SK-N-SH treated with all-trans-retinoic acid at 6 μM for 48 hours (cell line): ENCODE data around the gene SLC38A2.

Experiments used
- ATAC-seq: fragments of 200-7000 bp; cut with Tn5 transposase; 3 replicates; pipeline ENCODE4 v1.9.1; 2020; ENCODE audit warnings: mild to moderate bottlenecking, moderate library complexity
- BACH2 ChIP-seq: fragments of 250-450 bp; sonication (Bioruptor Pico); IDR thresholded peaks from 2 replicates; pipeline ENCODE4 v1.9.0; 2021; ENCODE audit warnings: mild to moderate bottlenecking, borderline replicate concordance
- CREB5 ChIP-seq: fragments of 250-450 bp; sonication (Bioruptor Pico); IDR thresholded peaks from 2 replicates; pipeline ENCODE4 v1.5.1; 2020; ENCODE audit warnings: low read depth, mild to moderate bottlenecking, moderate library complexity
- CSDC2 ChIP-seq: fragments of 250-450 bp; sonication (Bioruptor Pico); IDR thresholded peaks from 2 replicates; pipeline ENCODE4 v1.5.0; 2020; ENCODE audit warnings: mild to moderate bottlenecking, moderate library complexity
- CSRNP3 ChIP-seq: fragments of 250-450 bp; sonication (Bioruptor Pico); IDR thresholded peaks from 2 replicates; pipeline ENCODE4 v1.5.1; 2021; ENCODE audit warnings: mild to moderate bottlenecking, moderate library complexity
- ESRRG ChIP-seq: fragments of 250-450 bp; sonication (Bioruptor Pico); IDR thresholded peaks from 2 replicates; pipeline ENCODE4 v1.6.1; 2021; ENCODE audit warnings: mild to moderate bottlenecking
- GLIS3 ChIP-seq: fragments of 250-450 bp; sonication (Bioruptor Pico); IDR thresholded peaks from 2 replicates; pipeline ENCODE4 v1.5.0; 2020; ENCODE audit warnings: mild to moderate bottlenecking, moderate library complexity
- OSR1 ChIP-seq: fragments of 250-450 bp; sonication (Bioruptor Pico); IDR thresholded peaks from 2 replicates; pipeline ENCODE4 v1.8.0; 2022; ENCODE audit warnings: moderate library complexity, mild to moderate bottlenecking, inconsistent platforms
- PATZ1 ChIP-seq: fragments of 250-450 bp; sonication (Bioruptor Pico); IDR thresholded peaks from 2 replicates; pipeline ENCODE4 v1.8.0; 2020; ENCODE audit warnings: mild to moderate bottlenecking, moderate library complexity, borderline replicate concordance
- POU6F1 ChIP-seq: fragments of 250-450 bp; sonication (Bioruptor Pico); IDR thresholded peaks from 2 replicates; pipeline ENCODE4 v1.8.0; 2021; ENCODE audit warnings: low read depth, mild to moderate bottlenecking, moderate library complexity, borderline replicate concordance
- PPARA ChIP-seq: fragments of 250-450 bp; sonication (Bioruptor Pico); IDR thresholded peaks from 2 replicates; pipeline ENCODE4 v1.5.0; 2020; ENCODE audit warnings: mild to moderate bottlenecking, borderline replicate concordance
- RARB ChIP-seq: fragments of 250-450 bp; sonication (Bioruptor Pico); IDR thresholded peaks from 2 replicates; pipeline ENCODE4 v1.8.0; 2021; ENCODE audit warnings: mild to moderate bottlenecking, moderate library complexity
- SNAI2 ChIP-seq: fragments of 250-450 bp; sonication (Bioruptor Pico); IDR thresholded peaks from 2 replicates; pipeline ENCODE4 v1.5.0; 2020; ENCODE audit warnings: mild to moderate bottlenecking, moderate library complexity
- TCF4 ChIP-seq: fragments of 250-450 bp; sonication (Bioruptor Pico); IDR thresholded peaks from 2 replicates; pipeline ENCODE4 v1.8.0; 2021; ENCODE audit warnings: mild to moderate bottlenecking, moderate library complexity, borderline replicate concordance
- TSHZ2 ChIP-seq: fragments of 250-450 bp; sonication (Bioruptor Pico); IDR thresholded peaks from 2 replicates; pipeline ENCODE4 v1.5.0; 2020; ENCODE audit warnings: mild to moderate bottlenecking, moderate library complexity
- ZC3H10 ChIP-seq: fragments of 250-450 bp; sonication (Bioruptor Pico); IDR thresholded peaks from 2 replicates; pipeline ENCODE4 v1.5.1; 2021; ENCODE audit warnings: mild to moderate bottlenecking, moderate library complexity
- ZFP30 ChIP-seq: fragments of 450-650 bp; formaldehyde crosslinking; IDR thresholded peaks from 2 replicates; pipeline ENCODE4 v1.5.0; 2022; ENCODE audit warnings: mild to moderate bottlenecking, moderate library complexity
- ZNF565 ChIP-seq: fragments of 450-650 bp; formaldehyde crosslinking; conservative IDR thresholded peaks from 2 replicates; pipeline ENCODE4 v1.5.0; 2020; ENCODE audit warnings: low read depth, mild to moderate bottlenecking, moderate library complexity
- ZNF8 ChIP-seq: fragments of 450-650 bp; formaldehyde crosslinking; IDR thresholded peaks from 2 replicates; pipeline ENCODE4 v1.5.0; 2020; ENCODE audit warnings: mild to moderate bottlenecking, moderate library complexity

Gene SLC38A2

GRCh38 chr12:46380022-46380796, 7.6 kb upstream of the SLC38A2 start:
- ATAC-seq, result no peak

GRCh38 chr12:46379352-46379751, 6.8 kb upstream of the SLC38A2 start:
- no peak for ATAC-seq
- no peak for TF ChIP-seq CREB5 (CRISPR knock-in tag)
- no peak for TF ChIP-seq RARB (CRISPR knock-in tag)
- no peak for TF ChIP-seq POU6F1 (CRISPR knock-in tag)
- no peak for TF ChIP-seq TSHZ2 (CRISPR knock-in tag)
- no peak for TF ChIP-seq CSRNP3
- no peak for TF ChIP-seq ZNF565 (CRISPR knock-in tag)
- no peak for TF ChIP-seq ZNF8 (CRISPR knock-in tag)
- TF ChIP-seq ESRRG (CRISPR knock-in tag), result no peak
- TF ChIP-seq TCF4, result no peak
- no peak for TF ChIP-seq PATZ1 (CRISPR knock-in tag)

More at GRCh38 chr12:46380022-46380796, 7.6 kb upstream of the SLC38A2 start:
- TF ChIP-seq GLIS3 (CRISPR knock-in tag), result no peak
- no peak for TF ChIP-seq BACH2 (CRISPR knock-in tag)
- TF ChIP-seq ZC3H10, result no peak
- TF ChIP-seq PPARA, result no peak
- TF ChIP-seq SNAI2 (CRISPR knock-in tag), result no peak
- no peak for TF ChIP-seq ESRRG (CRISPR knock-in tag)
- TF ChIP-seq POU6F1 (CRISPR knock-in tag), result no peak
- TF ChIP-seq ZFP30 (CRISPR knock-in tag), result no peak
- no peak for TF ChIP-seq RARB (CRISPR knock-in tag)
- no peak for TF ChIP-seq ZNF8 (CRISPR knock-in tag)

GRCh38 chr12:46378530-46378929, 6.0 kb upstream of the SLC38A2 start:
- no peak for ATAC-seq
- TF ChIP-seq ZNF8 (CRISPR knock-in tag) (no peak), OSR1 (CRISPR knock-in tag) (no peak), CSRNP3 (no peak), POU6F1 (CRISPR knock-in tag) (no peak), CSDC2 (CRISPR knock-in tag) (no peak)
